Endodermal cell (in vitro differentiated cells): ENCODE data around the gene SMURF2. TPM values are rescaled to one million over a fixed set of nuclear protein-coding genes. Genes with fewer than 3 reads are reported as not detected.

Experiments
- DNase-seq: peaks from one replicate; pipeline ENCODE4 v3.0.0-alpha.2; 2017
- H3K27ac ChIP-seq: 2 replicates; pipeline ENCODE4 v1.5.1; 2013; ENCODE audit warnings: mild to moderate bottlenecking, low read depth, low read length, moderate library complexity
- H3K27me3 ChIP-seq: 2 replicates; pipeline ENCODE4 v1.6.1; 2013; ENCODE audit warnings: mild to moderate bottlenecking, low read length, moderate library complexity; ENCODE audit not compliant: insufficient read depth, control insufficient read depth, poor library complexity, severe bottlenecking
- H3K36me3 ChIP-seq: 2 replicates; pipeline ENCODE4 v1.7.0; 2013; ENCODE audit warnings: mild to moderate bottlenecking, low read length, moderate library complexity; ENCODE audit not compliant: control insufficient read depth, insufficient read depth
- H3K4me1 ChIP-seq: one replicate; pipeline ENCODE4 v1.7.0; 2013; ENCODE audit warnings: low read length; ENCODE audit not compliant: control insufficient read depth, insufficient read depth
- H3K4me3 ChIP-seq: 2 replicates; pipeline ENCODE4 v1.5.1; 2013; ENCODE audit warnings: mild to moderate bottlenecking, low read length, moderate library complexity
- H3K9ac ChIP-seq: 2 replicates; pipeline ENCODE4 v1.6.1; 2013; ENCODE audit warnings: mild to moderate bottlenecking, low read length, moderate library complexity; ENCODE audit not compliant: poor library complexity, severe bottlenecking; ENCODE audit errors: extremely low read depth
- H3K9me3 ChIP-seq: 2 replicates; pipeline ENCODE4 v1.6.1; 2013; ENCODE audit warnings: mild to moderate bottlenecking, low read length, moderate library complexity; ENCODE audit not compliant: control insufficient read depth
- H3K27ac Mint-ChIP-seq: 2 replicates; pipeline ENCODE4 v1.8.0; 2020; ENCODE audit warnings: mixed read lengths
- H3K27me3 Mint-ChIP-seq: 2 replicates; pipeline ENCODE4 v1.8.0; 2021; ENCODE audit warnings: mild to moderate bottlenecking, mixed read lengths; ENCODE audit not compliant: insufficient read depth
- H3K36me3 Mint-ChIP-seq: 2 replicates; pipeline ENCODE4 v1.8.0; 2020; ENCODE audit warnings: low read depth, mixed read lengths
- H3K4me1 Mint-ChIP-seq: 2 replicates; pipeline ENCODE4 v1.8.0; 2020; ENCODE audit warnings: mixed read lengths
- H3K4me3 Mint-ChIP-seq: 2 replicates; pipeline ENCODE4 v1.8.0; 2020; ENCODE audit warnings: mild to moderate bottlenecking, moderate library complexity, mixed read lengths
- H3K9me3 Mint-ChIP-seq: 2 replicates; pipeline ENCODE4 v1.8.0; 2020; ENCODE audit warnings: mild to moderate bottlenecking, mixed read lengths
- WGBS, 2 experiments: methylation state at CpG; one replicate each; pipeline versions ENCODE4 v1.1.5 to v1.1.7; 2013; ENCODE audit warnings: missing lambda C conversion rate in 2 of 2, mixed read lengths in 1 of 2; ENCODE audit not compliant: insufficient coverage in 1 of 2, insufficient read length in 1 of 2; 5-methylcytosine and 5-hydroxymethylcytosine counted together
- total RNA-seq, 2 donors: library from RNA; stranded (reverse); fragmentation: NEBNext Ultra II Directional in 1 of 2; extraction: Animal tissue kit (Norgen Biotek cat#: 25700) in 1 of 2; gene quantifications; 2 replicates in 1 of 2; 3 replicates in 1 of 2; pipeline ENCODE4 v1.2.1, GENCODE V29; 2021
- TF ChIP-seq, protein P1 (sequence below): fragments of 200-600 bp; sonication (generic); conservative IDR thresholded peaks from 2 replicates; pipeline ENCODE4 v1.5.0; 2021; ENCODE audit warnings: antibody characterized with exemption, mild to moderate bottlenecking

SMURF2 gene
- total RNA-seq, 2 donors from 2014 or later = 33.6 to 34.1 TPM

GRCh38 chr17:64622931-64623654 is 39.0 kb downstream of the SMURF2 start:
- Mint-ChIP-seq H3K27me3 (no peaks in the 10 kb centered on the region), H3K4me3 (no peak overlapping the region), H3K36me3 (no peaks in the 10 kb centered on the region), H3K9me3 (no peaks in the 10 kb centered on the region), H3K27ac (no peak overlapping the region), H3K4me1 (peaks cover 5% of the 10 kb centered on the region)
- Histone ChIP-seq H3K4me3 (no peak overlapping the region), H3K27me3 (no peaks in the 10 kb centered on the region), H3K9me3 (no peaks in the 10 kb centered on the region), H3K27ac (no peak overlapping the region), H3K9ac (no peak overlapping the region), H3K4me1 (peaks cover 7% of the 10 kb centered on the region), H3K36me3 (no peaks in the 10 kb centered on the region)
- no peak for DNase-seq
- TF ChIP-seq, protein P1, sequence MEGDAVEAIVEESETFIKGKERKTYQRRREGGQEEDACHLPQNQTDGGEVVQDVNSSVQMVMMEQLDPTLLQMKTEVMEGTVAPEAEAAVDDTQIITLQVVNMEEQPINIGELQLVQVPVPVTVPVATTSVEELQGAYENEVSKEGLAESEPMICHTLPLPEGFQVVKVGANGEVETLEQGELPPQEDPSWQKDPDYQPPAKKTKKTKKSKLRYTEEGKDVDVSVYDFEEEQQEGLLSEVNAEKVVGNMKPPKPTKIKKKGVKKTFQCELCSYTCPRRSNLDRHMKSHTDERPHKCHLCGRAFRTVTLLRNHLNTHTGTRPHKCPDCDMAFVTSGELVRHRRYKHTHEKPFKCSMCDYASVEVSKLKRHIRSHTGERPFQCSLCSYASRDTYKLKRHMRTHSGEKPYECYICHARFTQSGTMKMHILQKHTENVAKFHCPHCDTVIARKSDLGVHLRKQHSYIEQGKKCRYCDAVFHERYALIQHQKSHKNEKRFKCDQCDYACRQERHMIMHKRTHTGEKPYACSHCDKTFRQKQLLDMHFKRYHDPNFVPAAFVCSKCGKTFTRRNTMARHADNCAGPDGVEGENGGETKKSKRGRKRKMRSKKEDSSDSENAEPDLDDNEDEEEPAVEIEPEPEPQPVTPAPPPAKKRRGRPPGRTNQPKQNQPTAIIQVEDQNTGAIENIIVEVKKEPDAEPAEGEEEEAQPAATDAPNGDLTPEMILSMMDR = no peak
- WGBS, 2 experiments = 80 to 95% methylated on average over 1 to 4 of the region's 4 CpGs

DNA sequence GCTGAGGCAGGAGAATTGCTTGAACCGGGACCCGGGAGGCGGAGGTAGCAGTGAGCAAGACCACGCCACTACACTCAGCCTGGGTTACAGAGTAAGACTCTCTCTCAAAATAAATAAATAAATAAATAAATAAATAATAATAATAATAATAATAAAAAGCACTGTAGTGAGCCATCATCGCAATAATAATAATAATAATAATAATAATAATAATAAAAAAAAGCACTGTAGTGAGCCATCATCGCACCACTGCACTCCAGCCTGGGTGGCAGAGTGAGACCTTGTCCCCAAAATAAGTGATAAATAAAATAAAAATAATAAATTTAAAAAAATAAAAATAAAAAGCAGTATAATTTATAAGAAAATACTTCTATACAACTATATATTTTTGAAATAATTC is 40.3 kb downstream of the SMURF2 start:
- H3K9me3 Mint-ChIP-seq = no peaks in the 10 kb centered on the region
- no peaks in the 10 kb centered on the region for H3K27me3 Mint-ChIP-seq
- H3K4me3 Mint-ChIP-seq = no peak overlapping the region
- H3K4me1 Mint-ChIP-seq = peaks cover 5% of the 10 kb centered on the region
- no peak overlapping the region for H3K9ac ChIP-seq
- no peak overlapping the region for H3K27ac ChIP-seq
- H3K4me1 ChIP-seq = peaks cover 7% of the 10 kb centered on the region
- no peak for DNase-seq
- TF ChIP-seq, protein P1 = no peak
- no peaks in the 10 kb centered on the region for H3K27me3 ChIP-seq
- no peaks in the 10 kb centered on the region for H3K36me3 Mint-ChIP-seq
- WGBS, 2 experiments = 97 to 100% methylated on average over 1 to 3 of the region's 6 CpGs
- H3K4me3 ChIP-seq = no peak overlapping the region
- H3K27ac Mint-ChIP-seq = no peak overlapping the region
- H3K9me3 ChIP-seq = no peaks in the 10 kb centered on the region
- H3K36me3 ChIP-seq = no peaks in the 10 kb centered on the region

DNA sequence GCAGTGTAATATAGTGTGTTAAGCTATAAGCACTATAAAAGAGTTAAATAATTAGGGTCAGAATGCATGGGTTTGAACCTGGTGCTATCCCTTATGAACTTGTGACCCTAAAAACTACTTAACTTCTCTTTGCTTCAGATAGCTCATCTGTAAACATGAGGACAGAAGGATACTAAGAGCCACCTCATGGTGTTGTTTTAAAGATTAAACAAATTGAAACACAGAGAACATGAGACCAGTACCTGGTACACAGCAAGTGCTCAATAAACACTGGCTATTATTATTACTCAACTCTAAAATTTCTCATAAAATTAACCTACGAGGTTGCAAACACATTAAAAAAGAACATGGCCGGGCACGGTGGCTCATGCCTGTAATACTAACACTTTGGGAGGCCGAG is 43.3 kb downstream of the SMURF2 start:
- no peaks in the 10 kb centered on the region for H3K4me1 Mint-ChIP-seq
- TF ChIP-seq, protein P1 = no peak
- H3K9ac ChIP-seq = no peak overlapping the region
- H3K9me3 ChIP-seq = no peaks in the 10 kb centered on the region
- H3K4me1 ChIP-seq = peaks cover 7% of the 10 kb centered on the region
- no peaks in the 10 kb centered on the region for H3K36me3 Mint-ChIP-seq
- H3K27ac ChIP-seq = no peak overlapping the region
- H3K4me3 ChIP-seq = no peak overlapping the region
- no peak for DNase-seq
- 90 to 95% methylated on average over 4 of the region's 4 CpGs for WGBS, 2 experiments
- no peaks in the 10 kb centered on the region for H3K36me3 ChIP-seq
- H3K9me3 Mint-ChIP-seq = no peaks in the 10 kb centered on the region
- H3K27me3 ChIP-seq = no peaks in the 10 kb centered on the region
- no peak overlapping the region for H3K27ac Mint-ChIP-seq
- H3K4me3 Mint-ChIP-seq = no peak overlapping the region
- no peaks in the 10 kb centered on the region for H3K27me3 Mint-ChIP-seq
